T-helper 2 cell (primary cell): ENCODE data around the gene CMIP.
"Not testable (repeated sequence)": the region's sequence is repeated elsewhere in the genome, so short reads cannot be mapped to it uniquely, and the experiment has no call there.

Experiments used
- DNase-seq, 5 experiments: peaks; one replicate each; pipeline versions ENCODE4 v3.0.0 to v3.0.0-alpha.2; 2012 to 2022
- total RNA-seq, 2 donors: gene quantifications; one replicate each; lab custom pipeline; 2026; lab: John Stamatoyannopoulos, UW

Gene CMIP
- 16.6 to 31.8 reads per million in 2 donors for total RNA-seq

- peak; percentile 60 to 88 (median 71) for DNase-seq
Observed at GRCh38 chr16:81444448-81445121, at the start of gene CMIP. Gene CMIP, plus strand, starts transcription at chr16:81444808.

DNA sequence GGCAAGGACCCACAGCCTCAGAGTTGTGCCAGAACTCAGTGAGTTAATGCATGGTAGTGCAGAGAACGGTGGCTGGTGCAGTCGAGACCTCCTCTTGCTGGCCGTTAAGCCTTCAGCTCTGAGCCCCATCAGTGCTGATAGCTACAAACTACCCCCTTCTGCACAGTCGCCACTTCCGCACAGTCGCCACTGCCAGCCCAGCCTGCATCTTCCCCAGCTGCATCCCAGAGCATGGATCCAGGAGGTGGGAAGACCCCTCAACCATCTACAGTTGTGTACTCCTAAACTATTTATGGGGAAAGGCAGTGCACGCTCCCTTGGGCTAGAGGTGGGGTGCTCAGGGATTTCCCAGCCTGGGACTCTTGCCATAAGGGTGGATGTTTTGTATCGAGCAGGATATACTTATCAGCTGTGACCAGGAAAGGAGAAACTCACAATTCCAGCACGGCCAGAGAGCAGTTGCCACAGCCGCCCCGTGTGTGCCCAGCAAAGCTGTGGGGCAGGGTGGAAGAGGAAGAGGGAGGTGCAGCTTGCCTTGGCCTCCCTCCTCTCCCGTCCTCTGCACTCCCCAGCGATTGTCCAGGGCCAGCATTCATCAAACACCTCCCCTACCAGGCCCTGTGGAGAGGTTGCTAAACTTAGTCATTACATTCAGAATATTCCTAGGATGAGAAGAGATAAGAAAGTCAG is 49.5 kb upstream of the CMIP start:
- DNase-seq = no peak

DNA sequence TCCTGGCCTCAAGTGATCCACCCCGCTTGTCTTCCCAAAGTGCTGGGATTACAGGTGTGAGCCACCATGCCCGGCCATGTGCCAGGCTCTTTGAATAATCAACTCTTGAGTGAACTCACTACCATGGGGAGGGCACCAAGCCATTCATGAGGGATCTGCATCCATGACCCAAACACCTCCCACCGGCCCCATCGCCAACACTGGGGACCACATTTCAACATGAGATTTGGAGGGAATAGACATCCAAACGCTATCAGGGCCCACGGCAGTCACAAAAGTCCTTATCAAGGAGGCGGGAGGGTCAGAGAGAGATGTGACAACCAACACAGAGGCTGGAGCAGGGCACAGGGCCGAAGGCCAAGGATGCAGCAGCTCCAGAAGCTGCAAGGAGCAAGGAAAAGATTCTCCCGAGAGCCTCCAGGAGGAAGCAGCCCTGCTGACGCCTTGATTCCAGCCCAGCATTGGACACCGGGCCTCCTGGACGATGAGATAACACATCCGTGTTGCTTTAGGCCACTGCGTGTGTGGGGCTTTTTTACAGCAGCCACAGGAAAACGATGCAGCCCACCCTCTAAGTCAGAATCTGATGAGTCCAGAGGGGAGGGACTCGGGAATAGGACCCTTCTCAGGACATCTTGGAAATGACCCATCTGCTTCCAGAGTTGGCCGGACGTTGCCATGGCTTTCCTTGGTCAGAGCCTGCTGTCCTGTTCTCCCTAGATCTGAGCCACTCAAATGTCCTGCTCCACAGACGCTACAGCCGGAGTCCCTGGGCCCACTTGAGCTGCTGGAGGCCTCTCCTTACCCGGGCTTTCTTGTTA is 47.3 kb upstream of the CMIP start:
- no peak for DNase-seq

GRCh38 chr16:81397879-81398520 is 46.6 kb upstream of the CMIP start:
- no peak for DNase-seq

- DNase-seq = no peak
Observed at GRCh38 chr16:81399909-81400308, 44.7 kb upstream of the CMIP start.

GRCh38 chr16:81401035-81401950 is 43.3 kb upstream of the CMIP start:
- DNase-seq = no peak

GRCh38 chr16:81403208-81403600 is 41.4 kb upstream of the CMIP start:
- no peak for DNase-seq

- peak; percentile 61 to 68 (median 66) for DNase-seq
Observed at GRCh38 chr16:81403601-81404391, 40.8 kb upstream of the CMIP start.

DNA sequence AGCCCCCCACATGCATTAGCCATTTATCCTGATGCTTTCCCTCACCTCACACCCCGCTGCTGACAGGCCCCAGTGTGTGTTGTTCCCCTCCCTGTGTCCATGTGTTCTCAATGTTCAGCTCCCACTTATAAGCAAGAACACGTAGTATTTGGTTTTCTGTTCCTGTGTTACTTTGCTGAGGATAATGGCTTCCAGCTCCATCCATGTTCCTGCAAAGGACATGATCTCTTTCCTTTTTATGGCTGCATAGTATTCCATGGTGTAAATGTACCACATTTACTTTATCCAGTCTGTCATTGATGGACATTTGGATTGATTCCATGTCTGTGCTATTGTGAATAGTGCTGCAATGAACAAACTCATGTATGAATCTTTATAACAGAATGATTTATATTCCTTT is 39.6 kb upstream of the CMIP start:
- DNase-seq = not testable (repeated sequence)

DNA sequence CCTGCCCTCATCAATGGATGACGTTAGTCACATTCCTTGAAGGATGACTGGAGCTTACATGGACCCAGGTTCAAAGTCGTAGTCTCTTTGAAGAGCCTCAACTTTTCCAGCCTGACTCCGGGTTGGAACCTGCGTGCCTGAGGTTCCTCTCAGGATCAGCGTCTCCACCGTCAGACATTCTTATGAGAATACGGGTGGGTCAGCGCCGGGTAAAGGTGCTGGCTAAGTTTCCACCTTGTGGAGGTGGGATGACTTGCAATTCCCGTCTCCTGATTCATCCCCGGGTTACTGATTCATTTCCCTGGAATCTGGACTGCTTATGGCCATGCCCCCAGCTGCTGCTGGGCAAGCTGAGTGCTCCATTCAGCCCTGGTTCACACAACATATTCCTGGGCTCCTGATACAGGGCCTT is 38.9 kb upstream of the CMIP start:
- no peak for DNase-seq

- no peak for DNase-seq
Observed at GRCh38 chr16:81408409-81408950, 36.1 kb upstream of the CMIP start.

- no peak for DNase-seq
Observed at GRCh38 chr16:81409016-81409556, 35.5 kb upstream of the CMIP start.

- no peak for DNase-seq
Observed at GRCh38 chr16:81410643-81411293, 33.8 kb upstream of the CMIP start.

- no peak for DNase-seq
Observed at GRCh38 chr16:81413245-81413990, 31.2 kb upstream of the CMIP start.

- no peak for DNase-seq
Observed at GRCh38 chr16:81415751-81416150, 28.9 kb upstream of the CMIP start.

DNA sequence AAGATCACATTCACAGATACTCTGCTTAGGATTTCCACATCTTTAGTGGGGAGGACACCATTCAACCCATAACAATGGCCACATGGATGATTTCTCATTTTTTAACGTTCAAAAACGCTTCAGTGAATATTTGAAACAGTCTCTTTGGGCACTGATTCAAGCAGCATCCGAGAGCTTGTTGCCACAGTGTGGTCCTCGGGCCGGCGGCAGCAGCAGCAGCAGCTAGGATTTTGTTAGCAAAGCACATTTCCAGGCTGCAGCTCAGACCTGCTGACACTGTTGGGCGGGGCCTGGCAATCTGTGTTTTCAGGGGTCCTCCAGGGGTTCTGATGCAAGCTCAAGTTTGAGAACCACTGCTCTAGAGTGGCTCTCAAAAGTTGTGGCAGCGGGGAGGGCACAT is 27.9 kb upstream of the CMIP start:
- DNase-seq = no peak

DNA sequence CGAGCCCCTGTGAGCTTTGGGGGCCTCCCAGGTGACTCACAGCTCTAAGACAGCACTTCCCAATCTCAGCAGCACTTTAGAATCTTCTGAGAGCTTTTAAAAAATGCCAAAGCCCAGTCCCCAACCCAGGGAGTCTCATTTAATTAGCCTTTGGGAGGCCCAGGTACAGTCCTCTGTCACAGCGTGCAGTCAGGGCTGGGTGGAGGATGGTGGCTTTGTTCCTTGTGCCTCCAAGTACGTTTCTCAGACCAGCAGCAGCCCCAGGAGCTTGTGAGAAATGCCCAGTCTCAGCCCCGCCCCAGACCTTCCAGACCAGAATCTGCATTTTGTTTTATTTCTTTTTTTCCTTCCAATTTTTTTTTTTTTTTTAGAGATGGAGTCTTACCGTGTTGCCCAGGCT is 27.4 kb upstream of the CMIP start:
- no peak for DNase-seq

DNA sequence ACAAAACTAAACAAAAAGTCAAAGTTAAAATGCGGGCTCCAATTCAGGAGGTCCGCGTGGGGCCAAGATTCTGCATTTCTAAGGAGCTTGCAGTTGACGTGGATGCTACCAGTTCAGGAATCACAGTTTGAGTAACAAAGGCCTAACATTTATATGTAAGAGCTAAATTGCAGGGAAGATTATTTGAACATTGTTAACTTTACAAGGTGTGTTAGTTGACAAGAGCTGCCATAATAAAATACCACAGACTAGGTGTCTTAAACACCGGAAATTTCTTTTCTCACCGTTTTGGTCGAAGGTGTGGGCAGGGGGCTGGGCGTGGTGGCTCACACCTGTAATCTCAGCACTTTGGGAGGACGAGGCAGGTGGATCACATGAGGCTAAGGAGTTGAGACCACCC is 24.8 kb upstream of the CMIP start:
- DNase-seq = no peak

GRCh38 chr16:81421126-81421525 is 23.5 kb upstream of the CMIP start:
- DNase-seq = no peak
